AG08395 (cell line): ENCODE data around the gene SYTL1.

Source experiments
- DNase-seq: peaks from one replicate; pipeline ENCODE4 v3.0.0; 2012; ENCODE audit warnings: mixed read lengths, low spot score

The SYTL1 gene

GRCh38 chr1:27348861-27349783, 7.3 kb downstream of the SYTL1 start:
- DNase-seq = no peak

- peak; percentile 74 for DNase-seq
Observed at GRCh38 chr1:27349784-27350662, 8.2 kb downstream of the SYTL1 start.

- peak; percentile 47 for DNase-seq
Observed at GRCh38 chr1:27350663-27351540, 9.1 kb downstream of the SYTL1 start.

DNA sequence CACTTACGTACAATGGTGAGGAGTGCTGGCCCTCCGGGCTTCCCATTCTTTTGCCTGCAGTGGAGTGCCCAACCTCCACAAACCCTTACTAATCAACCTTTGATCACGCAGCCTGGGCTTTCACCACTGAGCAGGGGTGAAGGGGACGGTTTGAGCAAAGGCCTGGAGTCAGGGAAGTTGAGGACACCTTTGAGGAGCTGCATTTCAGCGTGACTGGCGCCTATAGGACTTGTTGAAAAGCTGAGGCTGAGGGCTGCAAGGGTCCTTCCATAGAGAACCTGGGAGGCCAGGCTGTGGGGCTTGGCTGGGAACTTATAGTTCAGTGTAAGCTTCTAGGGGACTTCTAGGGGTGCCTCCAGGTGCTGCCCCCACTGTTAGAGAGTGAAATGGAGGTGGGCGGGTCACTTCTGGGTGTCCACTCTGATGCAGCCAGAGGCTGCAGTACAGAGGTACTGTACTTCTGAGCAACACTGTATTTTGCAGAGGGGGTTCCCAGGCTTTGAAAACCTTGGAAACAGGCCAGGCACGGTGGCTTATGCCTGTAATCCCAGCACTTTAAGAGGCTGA, 9.8 kb downstream of the SYTL1 start:
- no peak for DNase-seq

DNA sequence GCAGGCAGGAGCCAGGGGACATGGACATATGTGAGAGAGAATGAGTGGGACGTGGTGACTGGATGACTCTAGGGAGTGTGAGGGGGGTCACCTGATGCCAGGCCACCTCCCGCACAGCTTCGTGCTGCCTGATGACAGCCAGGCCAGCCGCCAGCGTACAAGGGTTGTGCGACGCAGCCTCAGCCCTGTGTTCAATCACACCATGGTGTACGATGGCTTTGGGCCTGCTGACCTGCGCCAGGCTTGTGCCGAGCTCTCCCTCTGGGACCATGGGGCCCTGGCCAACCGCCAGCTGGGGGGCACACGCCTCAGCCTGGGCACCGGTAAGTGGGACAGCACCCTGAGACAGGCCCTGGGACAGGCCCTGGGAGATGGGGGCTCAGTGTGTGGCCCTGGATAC, 11.3 kb downstream of the SYTL1 start:
- DNase-seq = no peak

DNA sequence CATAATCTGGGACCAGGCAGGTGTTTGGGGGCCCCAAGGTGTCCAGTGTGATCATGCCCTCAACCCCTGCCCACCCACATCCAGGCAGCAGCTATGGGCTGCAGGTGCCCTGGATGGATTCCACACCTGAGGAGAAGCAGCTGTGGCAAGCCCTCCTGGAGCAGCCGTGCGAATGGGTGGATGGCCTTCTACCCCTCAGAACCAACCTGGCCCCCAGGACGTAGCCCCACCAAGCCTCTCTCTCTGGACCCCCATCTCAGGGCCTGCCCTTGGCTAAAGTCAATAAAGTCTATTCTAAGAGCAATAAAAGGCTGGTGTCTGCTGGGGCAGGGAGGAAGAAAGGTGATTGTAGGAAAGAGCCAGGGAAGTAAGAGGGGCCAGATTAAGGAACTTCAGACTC, 11.8 kb downstream of the SYTL1 start:
- no peak for DNase-seq

GRCh38 chr1:27355683-27356082, 13.9 kb downstream of the SYTL1 start:
- DNase-seq = no peak

DNA sequence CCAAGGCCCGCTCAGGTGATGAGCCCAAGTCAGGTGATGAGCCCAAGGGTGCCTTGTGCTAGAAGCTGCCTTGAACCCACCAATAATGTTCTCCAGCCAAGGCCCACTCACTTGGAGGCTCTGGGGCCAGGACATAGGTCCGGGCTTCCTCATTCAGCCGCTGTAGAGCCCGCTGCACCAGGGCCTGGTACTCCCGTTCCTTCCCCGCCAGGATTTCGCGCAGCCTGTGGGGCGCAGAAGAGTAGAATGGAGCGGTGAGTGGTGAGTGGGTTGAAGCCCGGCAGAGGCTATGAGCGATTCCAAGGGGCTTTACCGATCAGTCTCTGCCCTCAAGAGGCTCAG, 14.4 kb downstream of the SYTL1 start:
- DNase-seq = no peak

- DNase-seq = no peak
Observed at GRCh38 chr1:27356619-27357280, 14.9 kb downstream of the SYTL1 start.

DNA sequence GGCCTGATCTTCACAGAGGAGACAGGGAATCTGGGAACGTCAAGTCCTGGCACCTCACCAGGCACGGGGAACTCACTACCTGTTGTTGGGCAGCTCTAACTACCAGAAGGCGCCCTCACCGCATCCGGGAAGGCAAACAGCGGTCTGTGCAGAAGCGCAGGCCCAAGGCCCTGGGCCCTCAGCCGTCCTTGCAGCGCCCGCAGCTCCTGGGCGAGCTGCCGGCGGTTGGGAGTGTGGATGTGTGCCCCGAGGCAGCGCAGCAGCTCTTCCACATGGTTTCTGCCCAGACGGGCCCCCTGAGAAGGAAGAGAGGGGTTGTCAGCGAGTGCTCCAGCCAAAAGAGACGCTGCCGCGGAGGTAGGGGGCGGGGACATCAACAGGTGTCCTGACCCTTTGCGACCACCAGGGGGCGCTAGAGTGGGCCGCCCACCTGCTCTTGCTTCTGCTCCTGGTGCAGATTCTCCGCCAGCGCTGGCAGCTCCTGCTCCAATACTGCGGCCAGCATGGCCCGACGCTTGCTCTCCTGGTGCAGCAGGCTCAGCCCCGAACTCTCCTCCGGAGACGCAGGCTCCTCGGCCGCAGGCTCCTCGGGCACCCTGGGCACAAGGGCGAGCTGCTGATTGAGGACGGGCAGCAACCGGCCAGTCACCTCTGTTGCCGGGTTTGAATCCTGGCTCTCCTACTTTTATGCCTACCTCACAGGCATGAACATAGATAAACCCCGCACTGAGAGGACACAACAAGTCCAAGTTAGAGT, 15.6 kb downstream of the SYTL1 start:
- peak; percentile 85 for DNase-seq

DNA sequence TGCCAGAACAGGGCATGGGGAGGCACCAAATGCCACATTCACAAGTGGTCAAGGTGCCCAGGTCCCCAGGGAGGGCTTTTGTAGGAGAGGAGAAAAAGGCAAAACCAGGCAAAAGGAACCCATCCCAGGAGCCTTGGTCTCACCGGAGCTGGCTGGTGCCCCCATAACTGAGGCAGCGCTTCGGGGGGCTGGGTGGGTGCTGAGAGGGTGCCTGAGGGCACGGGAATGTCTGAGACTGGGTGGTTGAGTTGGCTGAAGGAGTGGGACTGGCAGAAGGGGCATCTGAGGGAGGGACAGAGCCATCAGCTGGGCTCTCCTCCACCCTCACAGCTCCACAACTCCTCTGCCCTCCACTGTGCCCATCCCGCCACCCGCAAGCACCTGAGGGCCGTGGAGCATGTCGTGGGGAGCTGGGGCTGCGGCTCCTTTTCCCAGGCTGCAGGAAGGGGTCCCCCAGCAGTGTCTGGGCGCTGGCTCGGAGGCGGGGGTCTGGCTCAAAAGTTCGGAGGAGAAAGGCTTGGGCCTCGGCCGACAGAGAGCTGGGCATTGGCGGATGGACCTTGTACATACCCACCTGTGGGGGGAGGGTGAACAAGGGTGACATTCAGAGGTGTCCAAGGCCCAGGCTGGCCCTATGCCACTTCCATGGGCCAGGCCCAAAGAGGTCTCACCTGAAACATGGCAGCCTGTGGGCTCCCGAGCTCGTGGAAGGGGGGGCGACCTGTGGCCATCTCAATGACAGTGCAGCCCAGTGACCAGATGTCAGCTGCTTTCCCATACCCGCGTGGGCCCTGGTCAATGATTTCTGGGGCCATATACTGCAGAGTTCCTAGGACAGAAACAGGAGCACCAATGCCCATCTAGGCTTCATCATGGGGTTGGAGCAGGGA, 16.5 kb downstream of the SYTL1 start:
- DNase-seq = no peak

- DNase-seq = no peak
Observed at GRCh38 chr1:27358928-27359313, 17.1 kb downstream of the SYTL1 start.

DNA sequence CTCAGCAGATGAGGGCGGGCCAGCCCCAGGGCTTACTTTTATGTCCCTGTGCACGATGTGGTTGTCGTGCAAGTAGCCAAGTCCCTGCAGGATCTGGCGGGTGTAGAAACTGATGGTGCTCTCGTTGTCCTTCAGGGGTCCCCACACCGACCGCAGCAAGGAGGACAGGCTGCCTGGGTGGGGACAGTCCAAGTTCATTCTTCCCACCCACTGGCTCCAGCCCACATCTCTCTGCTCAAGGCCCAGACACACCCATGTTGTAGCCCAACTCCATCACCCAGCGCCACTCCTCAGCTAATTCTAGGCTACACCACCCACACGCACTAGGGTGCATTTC, 18.0 kb downstream of the SYTL1 start:
- no peak for DNase-seq

GRCh38 chr1:27360159-27361043, 18.6 kb downstream of the SYTL1 start:
- DNase-seq = no peak

- DNase-seq = no peak
Observed at GRCh38 chr1:27361044-27361402, 19.2 kb downstream of the SYTL1 start.

GRCh38 chr1:27361553-27361952, 19.7 kb downstream of the SYTL1 start:
- no peak for DNase-seq

DNA sequence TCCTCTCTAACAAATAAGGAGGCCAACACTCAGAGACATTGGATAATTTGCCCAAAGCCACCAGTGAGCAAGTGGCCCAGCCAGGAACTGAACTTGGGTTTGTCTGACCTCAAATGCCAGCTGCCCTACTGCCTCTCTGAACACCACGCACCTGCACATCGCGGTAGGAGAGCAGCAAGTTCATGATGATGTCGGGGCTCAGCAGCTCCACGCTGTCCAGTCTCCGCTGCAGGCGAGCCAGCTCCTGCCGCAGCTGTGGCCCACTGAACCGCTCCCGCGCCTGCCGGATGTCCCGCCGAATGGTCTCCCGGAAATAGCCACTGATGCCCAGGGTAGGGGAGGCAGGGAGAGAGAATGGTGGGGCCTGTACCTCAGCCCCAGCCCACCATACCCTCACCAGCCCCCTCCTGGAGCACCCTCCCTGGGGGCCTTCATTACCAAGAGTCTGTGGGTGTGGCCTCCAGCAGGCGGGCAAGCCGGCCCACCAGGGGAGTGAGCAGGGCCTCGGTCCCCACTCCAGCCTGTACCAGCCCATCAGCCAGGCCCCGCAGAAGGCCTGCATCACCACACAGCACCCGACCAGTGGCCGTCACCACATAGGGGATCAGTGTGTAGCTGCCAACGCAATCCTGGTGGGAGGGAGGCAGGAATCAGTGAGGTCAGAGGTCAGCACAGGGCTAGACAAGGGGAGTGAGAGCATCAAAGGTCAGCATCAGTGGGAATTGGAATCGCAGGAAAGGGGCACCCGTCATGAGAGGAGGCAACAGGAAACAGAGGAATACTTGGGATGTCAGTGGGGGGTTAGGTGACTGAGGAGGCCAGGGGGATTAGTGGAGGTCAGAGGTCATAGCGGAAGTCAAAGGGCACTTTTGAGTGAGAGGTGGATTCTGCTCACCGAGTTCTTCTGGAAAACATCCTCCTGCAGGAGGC, 22.2 kb downstream of the SYTL1 start:
- DNase-seq = no peak
